NCI-H2029 (cell line): ENCODE data around the gene MAPKAPK2.
A peak's percentile ranks its signal among the peaks of the same experiment; 100 is the strongest.
"Not testable (repeated sequence)": the region's sequence is repeated elsewhere in the genome, so short reads cannot be mapped to it uniquely, and the experiment has no call there.

Experiments
- DNase-seq: peaks from one replicate; lab custom pipeline; 2025; lab: John Stamatoyannopoulos, UW

MAPKAPK2 gene

DNA sequence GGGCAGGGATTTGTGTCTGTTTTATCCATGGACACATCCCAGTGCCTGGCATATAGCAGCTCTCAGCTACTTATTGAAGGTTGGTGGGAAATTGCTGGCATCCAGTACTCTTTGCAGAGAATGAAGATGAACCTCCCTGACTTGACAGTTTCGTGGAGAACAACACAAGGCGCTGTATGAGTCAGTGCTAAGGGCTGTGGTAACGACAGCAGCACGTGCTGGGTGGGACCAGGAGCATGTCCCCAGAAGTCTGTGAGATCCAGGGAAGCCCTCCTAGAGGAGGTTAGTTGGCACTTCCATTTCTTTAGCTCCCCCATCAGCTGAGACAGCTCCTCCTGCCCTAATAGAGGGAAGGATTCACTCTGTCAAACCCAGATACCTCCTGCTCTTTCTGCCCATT lies 60.0 kb downstream of the MAPKAPK2 start:
- DNase-seq = no peak

GRCh38 chr1:206745301-206745700 lies 60.6 kb downstream of the MAPKAPK2 start:
- no peak for DNase-seq

- no peak for DNase-seq
Observed at GRCh38 chr1:206748348-206749030, 63.8 kb downstream of the MAPKAPK2 start.

- DNase-seq = no peak
Observed at GRCh38 chr1:206751891-206752290, 67.2 kb downstream of the MAPKAPK2 start.

DNA sequence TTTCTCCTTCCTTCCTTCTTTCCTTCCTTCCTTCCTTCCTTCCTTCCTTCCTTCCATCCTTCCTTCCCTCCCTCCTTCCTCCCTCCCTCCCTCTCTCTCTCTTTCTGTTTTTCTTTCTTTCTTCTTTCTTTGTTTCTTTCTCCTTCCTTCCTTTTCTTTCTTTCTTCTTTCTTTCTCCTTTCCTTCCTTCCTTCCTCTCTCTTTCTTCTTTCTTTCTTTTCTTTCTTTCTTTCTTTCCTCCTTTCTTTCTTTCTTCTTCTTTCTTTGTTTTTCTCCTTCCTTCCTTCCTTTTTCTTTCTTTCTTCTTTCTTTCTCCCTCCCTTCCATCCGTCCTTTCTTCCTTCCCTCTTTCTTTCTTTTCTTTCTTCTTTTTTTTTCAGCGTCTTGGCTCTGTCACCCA lies 67.8 kb downstream of the MAPKAPK2 start:
- DNase-seq = no peak

- no peak for DNase-seq
Observed at GRCh38 chr1:206753141-206753540, 68.4 kb downstream of the MAPKAPK2 start.

- DNase-seq = no peak
Observed at GRCh38 chr1:206754011-206754410, 69.3 kb downstream of the MAPKAPK2 start.

- DNase-seq = no peak
Observed at GRCh38 chr1:206757524-206758266, 73.0 kb downstream of the MAPKAPK2 start.

- no peak for DNase-seq
Observed at GRCh38 chr1:206760590-206760989, 75.9 kb downstream of the MAPKAPK2 start.

GRCh38 chr1:206761159-206761768 lies 76.6 kb downstream of the MAPKAPK2 start:
- DNase-seq = no peak

GRCh38 chr1:206762741-206763364 lies 78.1 kb downstream of the MAPKAPK2 start:
- not testable (repeated sequence) for DNase-seq

DNA sequence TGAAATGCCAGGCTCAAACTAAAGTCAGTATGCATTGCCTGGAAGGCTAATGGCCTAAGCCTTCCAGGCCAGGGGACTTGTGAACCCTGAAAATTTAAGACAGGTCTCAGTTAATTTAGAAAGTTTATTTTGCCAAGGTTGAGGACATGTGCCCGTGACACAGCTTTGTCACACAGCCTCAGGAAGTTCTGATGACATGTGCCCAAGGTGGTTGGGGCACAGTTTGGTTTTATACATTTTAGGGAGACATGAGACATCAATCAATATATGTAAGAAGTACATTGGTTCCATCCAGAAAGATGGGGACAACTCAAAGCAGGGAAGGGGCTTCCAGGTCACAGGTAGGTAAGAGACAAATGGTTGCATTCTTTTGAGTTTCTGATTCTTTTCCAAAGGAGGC lies 81.1 kb downstream of the MAPKAPK2 start:
- not testable (repeated sequence) for DNase-seq

DNA sequence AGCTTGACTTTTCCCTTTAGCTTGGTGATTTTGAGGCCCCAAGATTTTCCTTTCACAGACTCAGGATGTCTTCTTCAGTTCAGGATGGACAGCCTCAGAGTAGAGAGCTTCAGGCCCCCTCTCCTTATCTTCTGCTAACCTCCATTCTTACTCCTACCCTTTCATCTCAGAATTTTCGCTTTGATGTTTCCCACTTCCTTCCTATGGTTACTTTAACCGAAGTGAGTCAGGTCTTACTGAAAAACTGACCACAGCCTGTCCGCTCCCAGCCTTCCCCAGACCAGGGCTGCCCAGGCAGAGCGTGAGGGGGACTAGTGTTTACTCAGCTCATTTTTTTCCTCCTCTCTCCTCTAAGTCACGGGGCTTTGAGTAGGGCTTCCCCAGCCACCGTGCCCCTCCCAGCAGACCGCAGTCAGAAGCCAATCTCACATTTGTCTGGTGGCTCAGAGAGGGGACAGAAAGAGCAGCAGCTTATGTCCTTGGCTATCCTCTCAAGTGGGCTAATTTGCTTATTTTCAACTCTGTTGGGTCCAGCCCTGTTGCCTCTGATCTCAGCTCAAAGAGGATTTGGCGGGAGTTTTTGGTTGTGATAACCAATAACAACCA lies 81.6 kb downstream of the MAPKAPK2 start:
- DNase-seq = peak; percentile 2

GRCh38 chr1:206768472-206769303 lies 84.0 kb downstream of the MAPKAPK2 start:
- no peak for DNase-seq

- DNase-seq = no peak
Observed at GRCh38 chr1:206769304-206769731, 84.6 kb downstream of the MAPKAPK2 start.

GRCh38 chr1:206770531-206771337 lies 86.0 kb downstream of the MAPKAPK2 start, which contains the start of gene IL19:
Gene IL19, plus strand, starts transcription at chr1:206770773. Its CDS starts 65,890 bp downstream, at chr1:206836663.
- DNase-seq = no peak

DNA sequence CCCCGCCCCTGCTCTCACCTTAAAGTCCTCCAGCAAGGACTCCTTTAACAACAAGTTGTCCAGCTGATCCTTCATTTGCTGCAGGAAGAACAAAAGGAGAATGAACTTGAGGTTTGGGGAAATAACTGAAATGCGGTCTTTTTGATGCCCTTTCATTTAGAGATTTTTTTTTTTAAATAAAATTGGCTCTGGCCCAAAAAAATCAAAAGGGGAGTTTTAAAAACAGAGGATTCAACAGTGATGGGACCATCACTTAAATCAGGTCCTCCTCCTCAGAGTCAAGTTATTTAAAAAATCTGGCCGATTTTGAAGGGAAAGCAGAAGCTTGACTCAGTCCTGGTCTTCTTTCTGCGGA lies 86.6 kb downstream of the MAPKAPK2 start:
- no peak for DNase-seq

DNA sequence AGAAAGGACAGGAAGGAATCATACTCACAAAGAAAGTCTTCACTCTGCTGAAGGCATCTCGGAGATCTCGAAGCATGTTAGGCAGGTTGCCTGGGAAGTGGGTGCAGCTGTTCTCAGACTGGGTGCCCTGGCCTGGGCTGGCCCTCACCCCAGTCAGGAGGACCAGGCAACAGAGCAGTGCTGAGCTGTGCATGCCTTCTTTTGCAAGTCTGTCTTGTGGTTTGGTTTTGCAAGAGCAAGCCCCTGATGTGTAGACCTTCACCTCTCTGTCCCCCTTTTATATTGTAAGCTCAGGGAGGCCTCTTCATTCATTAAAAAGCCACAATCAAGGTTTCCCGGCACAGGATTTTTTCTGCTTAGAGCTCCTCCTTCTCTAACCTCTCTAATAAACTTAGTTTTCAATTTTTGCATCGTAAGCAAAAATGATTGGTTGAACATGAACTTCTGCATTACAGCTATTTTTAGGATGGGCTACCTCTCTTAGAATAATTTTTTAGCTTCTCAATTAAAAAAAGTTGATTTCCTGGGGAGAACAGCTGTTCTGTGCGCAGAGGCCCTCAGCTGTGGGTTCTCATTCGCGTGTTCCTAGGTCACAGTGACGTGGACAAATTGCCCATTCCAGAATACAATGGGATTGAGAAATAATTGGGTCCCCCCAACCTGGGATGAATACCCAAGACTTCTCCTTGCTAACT lies 87.7 kb downstream of the MAPKAPK2 start, which contains the start of gene IL10:
IL10 (minus strand) TSS at position 252 of the 695 bp plus-strand sequence; CDS start at position 193, 59 bp downstream.
- no peak for DNase-seq

DNA sequence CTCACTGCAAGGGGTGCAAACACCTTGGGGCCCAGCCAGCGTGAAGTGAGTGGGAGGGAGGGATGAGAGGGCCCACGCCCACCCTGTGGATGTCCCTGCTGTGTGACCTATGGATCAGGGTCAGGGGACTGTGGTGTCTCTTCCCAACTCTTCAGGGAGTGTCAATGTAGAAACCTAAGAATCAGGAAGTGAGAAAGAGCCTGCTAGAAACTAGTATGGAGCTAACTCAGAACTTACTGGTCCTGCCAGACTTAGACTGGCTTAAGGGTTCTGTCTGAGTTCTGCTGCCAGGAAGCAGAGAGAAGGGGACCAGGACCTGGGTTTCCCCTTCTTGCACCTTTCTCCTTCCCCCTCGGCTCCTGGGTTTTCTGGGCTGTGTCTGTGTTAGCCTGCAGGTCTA lies 89.4 kb downstream of the MAPKAPK2 start:
- DNase-seq = no peak

DNA sequence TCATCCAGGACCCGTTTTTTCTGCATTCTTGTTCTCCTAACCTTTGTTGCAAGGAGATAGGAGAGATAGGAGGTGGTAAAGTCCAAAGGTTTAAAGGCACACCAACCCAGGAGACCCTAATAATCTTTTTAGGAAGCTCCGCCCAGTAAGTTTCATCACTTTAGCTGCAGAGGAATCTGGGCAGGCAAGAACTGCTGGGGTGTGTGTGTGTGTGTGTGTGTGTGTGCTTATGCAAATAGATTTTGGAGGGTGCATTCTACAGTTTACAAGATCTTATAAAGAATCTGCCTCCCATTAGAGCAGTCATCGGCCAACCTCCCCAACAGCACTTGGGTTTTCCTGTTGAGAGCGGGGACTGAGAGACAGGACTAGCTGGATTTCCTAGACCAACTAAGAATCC lies 91.5 kb downstream of the MAPKAPK2 start:
- no peak for DNase-seq
